Measurements from ENCODE around the gene SPATA20.

The SPATA20 gene

DNA sequence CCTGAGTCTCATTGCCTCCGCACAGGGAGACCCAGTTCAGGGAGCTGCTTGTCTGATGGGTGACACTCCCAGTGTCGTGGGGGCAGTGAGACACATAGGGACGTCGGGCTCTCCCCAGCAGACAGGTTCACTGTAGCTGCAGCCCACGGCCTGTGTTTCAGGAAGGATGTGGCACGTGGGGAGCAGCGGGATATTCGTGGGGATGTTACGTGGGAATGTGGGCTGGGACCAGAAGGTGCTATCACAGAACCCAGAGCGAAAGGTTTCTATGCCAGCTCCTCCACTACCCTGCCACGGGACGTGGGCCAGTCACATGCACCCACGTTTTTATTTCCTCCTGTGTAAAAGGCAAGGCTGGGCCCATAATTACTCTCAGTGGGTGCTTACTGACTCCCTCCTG, 29.9 kb downstream of the SPATA20 start:
- Histone ChIP-seq H3K36me3 (ENCODE audit: control insufficient read depth, insufficient read depth, low read length) (no peaks in the 10 kb centered on the region), H3K9me3 (ENCODE audit: control insufficient read depth, low read length) (no peaks in the 10 kb centered on the region)
- no peak for DNase-seq

GRCh38 chr17:50577451-50577954, 30.5 kb downstream of the SPATA20 start:
- no peak for DNase-seq
- Histone ChIP-seq H3K27ac (ENCODE audit: insufficient read depth, low read length, poor library complexity, severe bottlenecking) (no peak overlapping the region), H3K27me3 (replicated peaks; ENCODE audit: control insufficient read depth, insufficient read depth, low read length, poor library complexity, severe bottlenecking) (no peaks in the 10 kb centered on the region), H3K4me1 (ENCODE audit: control insufficient read depth, insufficient read depth, low read length, poor library complexity, severe bottlenecking) (no peaks in the 10 kb centered on the region), H3K36me3 (ENCODE audit: control insufficient read depth, insufficient read depth, low read length) (no peaks in the 10 kb centered on the region), H3K4me3 (ENCODE audit: insufficient read depth, low read depth, low read length, poor library complexity, severe bottlenecking) (no peak overlapping the region), H3K9me3 (ENCODE audit: control insufficient read depth, low read length) (no peaks in the 10 kb centered on the region)

More for the DNA sequence above, 29.9 kb downstream of the SPATA20 start:
- H3K4me3 ChIP-seq (ENCODE audit: insufficient read depth, low read depth, low read length, poor library complexity, severe bottlenecking), result no peak overlapping the region
- H3K27ac ChIP-seq (ENCODE audit: insufficient read depth, low read length, poor library complexity, severe bottlenecking), result no peak overlapping the region
- no peaks in the 10 kb centered on the region for H3K4me1 ChIP-seq (ENCODE audit: control insufficient read depth, insufficient read depth, low read length, poor library complexity, severe bottlenecking)
- no peaks in the 10 kb centered on the region for H3K27me3 ChIP-seq (replicated peaks; ENCODE audit: control insufficient read depth, insufficient read depth, low read length, poor library complexity, severe bottlenecking)

- H3K4me3 ChIP-seq (ENCODE audit: insufficient read depth, low read depth, low read length, poor library complexity, severe bottlenecking), result no peak overlapping the region
- DNase-seq, result no peak
- H3K4me1 ChIP-seq (ENCODE audit: control insufficient read depth, insufficient read depth, low read length, poor library complexity, severe bottlenecking), result no peaks in the 10 kb centered on the region
- no peaks in the 10 kb centered on the region for H3K9me3 ChIP-seq (ENCODE audit: control insufficient read depth, low read length)
- H3K27ac ChIP-seq (ENCODE audit: insufficient read depth, low read length, poor library complexity, severe bottlenecking), result no peak overlapping the region
- H3K27me3 ChIP-seq (replicated peaks; ENCODE audit: control insufficient read depth, insufficient read depth, low read length, poor library complexity, severe bottlenecking), result no peaks in the 10 kb centered on the region
- H3K36me3 ChIP-seq (ENCODE audit: control insufficient read depth, insufficient read depth, low read length), result no peaks in the 10 kb centered on the region
Measured at GRCh38 chr17:50578173-50578572, 31.2 kb downstream of the SPATA20 start.

DNA sequence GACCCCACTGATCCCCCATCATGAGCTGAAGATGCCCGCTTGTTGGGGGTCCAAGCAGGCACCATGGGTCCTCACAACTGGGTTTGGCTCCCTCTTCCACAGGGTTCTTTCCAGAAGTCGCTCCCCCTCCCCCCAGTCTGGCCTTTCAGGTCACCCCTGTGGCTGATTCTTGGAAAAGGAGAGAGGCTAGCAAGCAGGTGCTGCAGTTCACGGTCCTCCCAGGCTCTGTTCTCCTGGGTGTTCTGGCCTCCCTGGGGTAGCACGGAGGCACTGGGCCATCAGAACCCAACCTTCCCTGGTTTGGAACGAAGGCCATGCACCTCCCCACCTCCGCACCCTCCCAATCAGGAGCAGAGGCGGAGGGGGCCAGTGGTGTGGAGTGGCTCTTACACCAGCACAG, 32.4 kb downstream of the SPATA20 start:
- DNase-seq, result no peak
- Histone ChIP-seq H3K27ac (ENCODE audit: insufficient read depth, low read length, poor library complexity, severe bottlenecking) (no peak overlapping the region), H3K27me3 (replicated peaks; ENCODE audit: control insufficient read depth, insufficient read depth, low read length, poor library complexity, severe bottlenecking) (no peaks in the 10 kb centered on the region), H3K4me3 (ENCODE audit: insufficient read depth, low read depth, low read length, poor library complexity, severe bottlenecking) (no peak overlapping the region), H3K9me3 (ENCODE audit: control insufficient read depth, low read length) (no peaks in the 10 kb centered on the region), H3K4me1 (ENCODE audit: control insufficient read depth, insufficient read depth, low read length, poor library complexity, severe bottlenecking) (no peaks in the 10 kb centered on the region), H3K36me3 (ENCODE audit: control insufficient read depth, insufficient read depth, low read length) (no peaks in the 10 kb centered on the region)

GRCh38 chr17:50580646-50581045, 33.7 kb downstream of the SPATA20 start:
- Histone ChIP-seq H3K27ac (ENCODE audit: insufficient read depth, low read length, poor library complexity, severe bottlenecking) (no peak overlapping the region), H3K27me3 (replicated peaks; ENCODE audit: control insufficient read depth, insufficient read depth, low read length, poor library complexity, severe bottlenecking) (no peaks in the 10 kb centered on the region), H3K4me1 (ENCODE audit: control insufficient read depth, insufficient read depth, low read length, poor library complexity, severe bottlenecking) (no peaks in the 10 kb centered on the region), H3K36me3 (ENCODE audit: control insufficient read depth, insufficient read depth, low read length) (no peaks in the 10 kb centered on the region), H3K9me3 (ENCODE audit: control insufficient read depth, low read length) (no peaks in the 10 kb centered on the region), H3K4me3 (ENCODE audit: insufficient read depth, low read depth, low read length, poor library complexity, severe bottlenecking) (no peak overlapping the region)
- no peak for DNase-seq

DNA sequence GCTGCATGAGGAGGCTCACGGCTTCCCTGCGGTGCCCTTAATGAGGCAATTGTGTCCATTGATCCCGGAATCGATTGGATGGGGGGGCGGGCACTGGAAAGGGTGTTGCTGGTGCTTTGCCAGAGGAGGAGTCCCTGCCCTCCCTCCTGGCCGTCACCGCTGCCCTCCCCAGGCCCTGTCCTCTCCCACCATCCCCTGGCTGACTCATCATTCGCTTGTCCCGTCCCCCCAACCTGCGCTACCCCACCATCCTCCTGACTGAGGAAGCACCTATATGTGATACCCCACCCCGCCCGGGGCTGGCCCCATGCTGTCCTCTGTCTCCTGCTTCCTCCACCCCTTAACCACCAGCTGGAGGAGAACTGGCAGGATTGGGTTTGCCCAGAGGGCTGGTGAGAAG, 34.3 kb downstream of the SPATA20 start:
- no peak for DNase-seq
- H3K4me3 ChIP-seq (ENCODE audit: insufficient read depth, low read depth, low read length, poor library complexity, severe bottlenecking), result no peak overlapping the region

DNA sequence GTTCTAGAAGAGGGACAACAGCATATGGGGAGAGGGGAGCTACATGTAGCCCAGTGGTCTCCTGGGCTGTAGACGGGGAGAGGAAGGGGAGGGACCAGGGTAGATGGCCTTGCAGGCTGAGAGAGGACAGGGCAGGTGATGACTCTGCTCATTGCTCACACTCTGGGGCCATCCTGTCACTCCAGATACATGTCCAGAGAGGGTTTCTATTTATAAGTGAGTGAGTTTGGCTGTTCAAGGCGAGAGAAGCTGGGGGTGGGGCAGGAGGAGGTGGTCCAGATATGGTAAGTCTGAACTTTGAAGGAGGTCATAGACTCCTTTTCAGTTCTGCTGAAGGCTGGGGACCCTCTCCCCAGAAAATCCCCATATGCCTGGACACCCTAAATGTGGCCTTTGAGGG, 35.8 kb downstream of the SPATA20 start:
- H3K27ac ChIP-seq (ENCODE audit: insufficient read depth, low read length, poor library complexity, severe bottlenecking), result no peak overlapping the region
- H3K27me3 ChIP-seq (replicated peaks; ENCODE audit: control insufficient read depth, insufficient read depth, low read length, poor library complexity, severe bottlenecking), result no peaks in the 10 kb centered on the region
- H3K36me3 ChIP-seq (ENCODE audit: control insufficient read depth, insufficient read depth, low read length), result no peaks in the 10 kb centered on the region
- no peak overlapping the region for H3K4me3 ChIP-seq (ENCODE audit: insufficient read depth, low read depth, low read length, poor library complexity, severe bottlenecking)
- no peaks in the 10 kb centered on the region for H3K4me1 ChIP-seq (ENCODE audit: control insufficient read depth, insufficient read depth, low read length, poor library complexity, severe bottlenecking)
- DNase-seq, result no peak
- no peaks in the 10 kb centered on the region for H3K9me3 ChIP-seq (ENCODE audit: control insufficient read depth, low read length)

More for the DNA sequence above, 34.3 kb downstream of the SPATA20 start:
- Histone ChIP-seq H3K4me1 (ENCODE audit: control insufficient read depth, insufficient read depth, low read length, poor library complexity, severe bottlenecking) (no peaks in the 10 kb centered on the region), H3K36me3 (ENCODE audit: control insufficient read depth, insufficient read depth, low read length) (no peaks in the 10 kb centered on the region), H3K27ac (ENCODE audit: insufficient read depth, low read length, poor library complexity, severe bottlenecking) (no peak overlapping the region), H3K9me3 (ENCODE audit: control insufficient read depth, low read length) (no peaks in the 10 kb centered on the region), H3K27me3 (replicated peaks; ENCODE audit: control insufficient read depth, insufficient read depth, low read length, poor library complexity, severe bottlenecking) (no peaks in the 10 kb centered on the region)

GRCh38 chr17:50583641-50584040, 36.7 kb downstream of the SPATA20 start:
- Histone ChIP-seq H3K4me1 (ENCODE audit: control insufficient read depth, insufficient read depth, low read length, poor library complexity, severe bottlenecking) (no peaks in the 10 kb centered on the region), H3K27ac (ENCODE audit: insufficient read depth, low read length, poor library complexity, severe bottlenecking) (no peak overlapping the region), H3K27me3 (replicated peaks; ENCODE audit: control insufficient read depth, insufficient read depth, low read length, poor library complexity, severe bottlenecking) (no peaks in the 10 kb centered on the region), H3K36me3 (ENCODE audit: control insufficient read depth, insufficient read depth, low read length) (no peaks in the 10 kb centered on the region), H3K9me3 (ENCODE audit: control insufficient read depth, low read length) (no peaks in the 10 kb centered on the region), H3K4me3 (ENCODE audit: insufficient read depth, low read depth, low read length, poor library complexity, severe bottlenecking) (no peak overlapping the region)
- no peak for DNase-seq

DNA sequence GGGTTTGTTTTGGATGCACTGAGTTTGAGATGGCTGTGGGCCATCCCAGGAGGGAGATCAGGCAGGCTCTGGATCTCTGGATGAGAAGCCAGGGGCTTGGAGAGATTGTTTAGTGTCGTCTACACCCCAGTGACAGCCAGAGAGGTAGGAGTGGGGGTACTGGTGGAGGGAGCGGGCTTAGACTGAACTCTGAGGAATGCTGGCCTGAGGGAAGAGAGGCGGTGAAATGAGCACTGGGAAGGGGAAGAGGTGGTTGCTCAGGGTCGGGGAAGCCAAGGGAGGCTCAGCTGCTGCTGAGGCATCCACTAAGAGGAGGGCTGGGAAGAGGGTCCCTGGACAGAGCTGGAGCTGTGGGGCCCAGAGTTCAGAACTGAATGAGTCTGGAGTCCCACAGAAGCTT, 37.1 kb downstream of the SPATA20 start:
- Histone ChIP-seq H3K27ac (ENCODE audit: insufficient read depth, low read length, poor library complexity, severe bottlenecking) (no peak overlapping the region), H3K27me3 (replicated peaks; ENCODE audit: control insufficient read depth, insufficient read depth, low read length, poor library complexity, severe bottlenecking) (no peaks in the 10 kb centered on the region), H3K9me3 (ENCODE audit: control insufficient read depth, low read length) (no peaks in the 10 kb centered on the region), H3K4me1 (ENCODE audit: control insufficient read depth, insufficient read depth, low read length, poor library complexity, severe bottlenecking) (no peaks in the 10 kb centered on the region), H3K36me3 (ENCODE audit: control insufficient read depth, insufficient read depth, low read length) (no peaks in the 10 kb centered on the region), H3K4me3 (ENCODE audit: insufficient read depth, low read depth, low read length, poor library complexity, severe bottlenecking) (no peak overlapping the region)
- DNase-seq, result no peak

DNA sequence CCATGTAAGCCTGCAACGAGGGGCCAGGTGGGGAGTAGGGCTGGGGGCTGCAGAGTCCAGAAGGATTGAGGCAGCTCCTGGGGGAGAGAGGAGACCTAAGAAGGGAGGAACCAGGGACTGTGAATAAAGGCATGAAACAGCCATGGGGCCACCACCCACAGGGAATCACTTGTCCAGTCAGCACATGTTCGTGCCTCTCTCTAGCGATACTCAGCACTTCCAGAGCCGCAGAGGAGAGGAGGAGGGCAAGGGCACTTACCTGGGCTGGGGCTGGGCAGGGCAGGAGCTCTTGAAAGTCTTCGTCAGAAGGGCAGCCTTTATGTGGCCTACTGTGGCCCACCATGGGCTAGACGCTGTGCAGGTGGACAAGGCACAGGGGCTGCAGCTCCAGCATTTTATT, 37.8 kb downstream of the SPATA20 start:
- Histone ChIP-seq H3K4me3 (ENCODE audit: insufficient read depth, low read depth, low read length, poor library complexity, severe bottlenecking) (no peak overlapping the region), H3K27me3 (replicated peaks; ENCODE audit: control insufficient read depth, insufficient read depth, low read length, poor library complexity, severe bottlenecking) (no peaks in the 10 kb centered on the region), H3K27ac (ENCODE audit: insufficient read depth, low read length, poor library complexity, severe bottlenecking) (no peak overlapping the region), H3K9me3 (ENCODE audit: control insufficient read depth, low read length) (no peaks in the 10 kb centered on the region), H3K36me3 (ENCODE audit: control insufficient read depth, insufficient read depth, low read length) (no peaks in the 10 kb centered on the region), H3K4me1 (ENCODE audit: control insufficient read depth, insufficient read depth, low read length, poor library complexity, severe bottlenecking) (no peaks in the 10 kb centered on the region)
- DNase-seq, result no peak

DNA sequence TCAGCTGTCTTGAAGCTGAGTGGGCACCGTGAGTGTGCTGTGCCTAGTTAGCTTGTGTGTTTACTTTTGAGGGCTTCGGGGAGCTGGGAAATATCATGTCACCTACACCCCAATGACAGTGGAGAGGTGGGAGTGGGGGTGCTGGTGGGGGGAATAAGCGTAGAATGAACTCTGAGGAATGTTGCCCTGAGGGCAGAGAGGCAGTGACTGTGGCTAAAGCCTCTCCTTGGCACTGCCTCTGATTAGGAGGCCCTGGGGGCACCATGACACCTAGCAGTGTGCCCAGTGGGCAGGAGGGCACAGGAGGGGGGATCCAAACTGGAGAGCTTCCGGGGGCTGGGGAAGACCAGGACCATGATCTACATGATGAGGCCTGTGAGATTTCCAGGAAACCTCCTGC, 38.4 kb downstream of the SPATA20 start:
- DNase-seq, result no peak
- H3K36me3 ChIP-seq (ENCODE audit: control insufficient read depth, insufficient read depth, low read length), result no peaks in the 10 kb centered on the region
- no peaks in the 10 kb centered on the region for H3K4me1 ChIP-seq (ENCODE audit: control insufficient read depth, insufficient read depth, low read length, poor library complexity, severe bottlenecking)
- H3K27me3 ChIP-seq (replicated peaks; ENCODE audit: control insufficient read depth, insufficient read depth, low read length, poor library complexity, severe bottlenecking), result no peaks in the 10 kb centered on the region
- no peak overlapping the region for H3K4me3 ChIP-seq (ENCODE audit: insufficient read depth, low read depth, low read length, poor library complexity, severe bottlenecking)
- no peaks in the 10 kb centered on the region for H3K9me3 ChIP-seq (ENCODE audit: control insufficient read depth, low read length)
- no peak overlapping the region for H3K27ac ChIP-seq (ENCODE audit: insufficient read depth, low read length, poor library complexity, severe bottlenecking)
